HCT116 (cell line): Measurements from ENCODE around the gene BICDL2.

Experiments used
- CBX3 ChIP-seq: IDR thresholded peaks from 2 replicates; pipeline ENCODE4 v1.6.1; 2012; ENCODE audit warnings: low read depth
- EZH2phosphoT487 ChIP-seq: fragments of 200-600 bp; IDR thresholded peaks from 2 replicates; pipeline ENCODE4 v1.6.1; 2018; ENCODE audit warnings: antibody characterized with exemption, borderline replicate concordance
- JUND ChIP-seq: IDR thresholded peaks from 2 replicates; pipeline ENCODE4 v1.6.1; 2012
- POLR2A ChIP-seq: IDR thresholded peaks from 2 replicates; pipeline ENCODE4 v1.7.0; 2011; ENCODE audit warnings: borderline replicate concordance; ENCODE audit not compliant: insufficient read depth, insufficient read length; ENCODE audit errors: extremely low read depth
- POLR2AphosphoS5 ChIP-seq: IDR thresholded peaks from 2 replicates; pipeline ENCODE4 v1.6.1; 2011; ENCODE audit warnings: mild to moderate bottlenecking, low read depth, low read length, moderate library complexity
- REST ChIP-seq: IDR thresholded peaks from 2 replicates; pipeline ENCODE4 v1.6.1; 2012; ENCODE audit warnings: low read depth
- SIN3A ChIP-seq: IDR thresholded peaks from 2 replicates; pipeline ENCODE4 v1.6.1; 2012; ENCODE audit warnings: low read depth
- SP1 ChIP-seq: IDR thresholded peaks from 2 replicates; pipeline ENCODE4 v1.6.1; 2012; ENCODE audit warnings: low read depth
- SRF ChIP-seq: IDR thresholded peaks from 2 replicates; pipeline ENCODE4 v1.6.1; 2012; ENCODE audit warnings: low read depth
- TCF7L2 ChIP-seq: IDR thresholded peaks from 2 replicates; pipeline ENCODE4 v1.7.0; 2011; ENCODE audit warnings: borderline replicate concordance, inconsistent platforms; ENCODE audit not compliant: insufficient read depth, insufficient read length; ENCODE audit errors: extremely low read depth
- ZBTB33 ChIP-seq: IDR thresholded peaks from 2 replicates; pipeline ENCODE4 v1.6.1; 2011; ENCODE audit warnings: mild to moderate bottlenecking, low read length, moderate library complexity; ENCODE audit not compliant: insufficient replicate concordance; ENCODE audit errors: extremely low read depth
- ZFX ChIP-seq: fragments of 450-650 bp; IDR thresholded peaks from 2 replicates; pipeline ENCODE4 v1.6.1; 2017
- ZNF274 ChIP-seq: fragments of 200-500 bp; sonication (Bioruptor generic); IDR thresholded peaks from 2 replicates; pipeline ENCODE4 v1.6.1; 2014; ENCODE audit warnings: mild to moderate bottlenecking, low read depth, low read length, inconsistent platforms
- TF ChIP-seq, protein P1 (sequence below), 3 experiments: fragments of 200-600 bp in 1 of 3; sonication (generic) in 1 of 3; IDR thresholded peaks in 2 of 3; conservative IDR thresholded peaks in 1 of 3; 2 replicates each; pipeline ENCODE4 v1.5.1; 2012 to 2017; ENCODE audit warnings: low read depth in 2 of 3, low read length in 2 of 3, antibody characterized with exemption in 1 of 3, borderline replicate concordance in 1 of 3, control low read depth in 1 of 3, mild to moderate bottlenecking in 1 of 3, mixed read lengths in 1 of 3, mixed run types in 1 of 3, moderate library complexity in 1 of 3; ENCODE audit not compliant: insufficient read depth in 1 of 3

DNA sequence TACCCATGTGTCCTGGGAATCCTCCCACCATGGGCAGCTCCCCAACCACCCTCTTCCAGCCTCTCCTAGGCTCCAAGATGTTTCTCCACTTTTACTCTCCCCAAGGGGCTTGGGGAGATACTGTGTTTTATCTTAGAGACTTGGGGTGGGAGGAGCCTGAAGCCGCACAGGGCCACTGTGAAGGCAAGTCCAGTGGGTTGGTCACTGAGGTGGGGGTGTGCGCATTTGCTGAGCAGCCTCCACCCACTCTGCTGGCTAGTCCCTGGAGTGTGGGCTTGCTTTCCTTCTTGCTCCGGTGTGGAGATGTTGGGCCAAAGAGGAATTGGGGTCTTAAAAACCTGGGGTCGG lies 28.1 kb downstream of the BICDL2 start:
- TF ChIP-seq, protein P1, sequence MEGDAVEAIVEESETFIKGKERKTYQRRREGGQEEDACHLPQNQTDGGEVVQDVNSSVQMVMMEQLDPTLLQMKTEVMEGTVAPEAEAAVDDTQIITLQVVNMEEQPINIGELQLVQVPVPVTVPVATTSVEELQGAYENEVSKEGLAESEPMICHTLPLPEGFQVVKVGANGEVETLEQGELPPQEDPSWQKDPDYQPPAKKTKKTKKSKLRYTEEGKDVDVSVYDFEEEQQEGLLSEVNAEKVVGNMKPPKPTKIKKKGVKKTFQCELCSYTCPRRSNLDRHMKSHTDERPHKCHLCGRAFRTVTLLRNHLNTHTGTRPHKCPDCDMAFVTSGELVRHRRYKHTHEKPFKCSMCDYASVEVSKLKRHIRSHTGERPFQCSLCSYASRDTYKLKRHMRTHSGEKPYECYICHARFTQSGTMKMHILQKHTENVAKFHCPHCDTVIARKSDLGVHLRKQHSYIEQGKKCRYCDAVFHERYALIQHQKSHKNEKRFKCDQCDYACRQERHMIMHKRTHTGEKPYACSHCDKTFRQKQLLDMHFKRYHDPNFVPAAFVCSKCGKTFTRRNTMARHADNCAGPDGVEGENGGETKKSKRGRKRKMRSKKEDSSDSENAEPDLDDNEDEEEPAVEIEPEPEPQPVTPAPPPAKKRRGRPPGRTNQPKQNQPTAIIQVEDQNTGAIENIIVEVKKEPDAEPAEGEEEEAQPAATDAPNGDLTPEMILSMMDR (IDR thresholded peaks at IDR 0.05 in 2 of 3, conservative IDR thresholded peaks at IDR 0.05 in 1 of 3; ENCODE audit: borderline replicate concordance in 1 of 3, insufficient read depth in 1 of 3, low read depth in 2 of 3, low read length in 2 of 3) = no peak
- TF ChIP-seq SIN3A = no peak
- TF ChIP-seq TCF7L2 = no peak
- TF ChIP-seq ZBTB33 = no peak
- TF ChIP-seq REST = no peak
- TF ChIP-seq EZH2phosphoT487 = no peak
- no peak for TF ChIP-seq CBX3
- TF ChIP-seq POLR2A = no peak
- TF ChIP-seq POLR2AphosphoS5 = no peak
- TF ChIP-seq SP1 = no peak
- TF ChIP-seq JUND = no peak
- TF ChIP-seq SRF = no peak
- TF ChIP-seq ZNF274 = no peak
- TF ChIP-seq ZFX = no peak
